ENCODE data around the gene OPCML. TPM values are rescaled to one million over a fixed set of nuclear protein-coding genes. Genes with fewer than 3 reads are reported as not detected.

The OPCML gene
- total RNA-seq, 3 donors from 2014 or later (not counting 1 experiment from before 2014, with no cell fraction given) = not detected

- Mint-ChIP-seq H3K27ac (no peak overlapping the region), H3K36me3 (no peaks in the 10 kb centered on the region), H3K4me1 (no peaks in the 10 kb centered on the region), H3K27me3 (ENCODE audit: low read depth in 2 of 2) (peaks cover 0 to 3% of the 10 kb centered on the region in 2 donors), H3K4me3 (no peak overlapping the region), H3K9me3 (peaks cover 11 to 28% of the 10 kb centered on the region in 2 donors)
- Histone ChIP-seq H3K36me3 (ENCODE audit: control insufficient read depth, insufficient read depth, low read length) (no peaks in the 10 kb centered on the region), H3K27ac (ENCODE audit: low read length) (no peak overlapping the region), H3K4me3 (ENCODE audit: low read length) (no peak overlapping the region), H3K27me3 (ENCODE audit: control insufficient read depth, insufficient read depth, low read length) (no peaks in the 10 kb centered on the region), H3K9me3 (ENCODE audit: control insufficient read depth, insufficient read depth, low read length) (no peaks in the 10 kb centered on the region), H3K4me1 (ENCODE audit: control insufficient read depth, insufficient read depth, low read length) (no peaks in the 10 kb centered on the region)
- intact Hi-C loops (cut with micrococcal nuclease) = no loop called here
- ATAC-seq (no peak), DNase-seq (no peak)
- WGBS (ENCODE audit: insufficient coverage) = 84% methylated on average over 3 of the region's 3 CpGs
- TF ChIP-seq CTCF (IDR thresholded peaks at IDR 0.05) = no peak
These were observed 1122.5 kb downstream of the OPCML start for GRCh38 chr11:132409573-132410355.

- 75% methylated on average over 1 of the region's 1 CpG for WGBS (ENCODE audit: insufficient coverage)
- no peaks in the 10 kb centered on the region for H3K36me3 Mint-ChIP-seq
- H3K4me3 Mint-ChIP-seq = no peak overlapping the region
- H3K4me1 Mint-ChIP-seq = no peaks in the 10 kb centered on the region
- TF ChIP-seq CTCF (IDR thresholded peaks at IDR 0.05) = no peak
- Histone ChIP-seq H3K27ac (ENCODE audit: low read length) (no peak overlapping the region), H3K4me1 (ENCODE audit: control insufficient read depth, insufficient read depth, low read length) (no peaks in the 10 kb centered on the region), H3K27me3 (ENCODE audit: control insufficient read depth, insufficient read depth, low read length) (no peaks in the 10 kb centered on the region), H3K9me3 (ENCODE audit: control insufficient read depth, insufficient read depth, low read length) (no peaks in the 10 kb centered on the region), H3K4me3 (ENCODE audit: low read length) (no peak overlapping the region), H3K36me3 (ENCODE audit: control insufficient read depth, insufficient read depth, low read length) (no peaks in the 10 kb centered on the region)
- H3K27ac Mint-ChIP-seq = no peak overlapping the region
- DNase-seq = no peak
- no peak for ATAC-seq
- intact Hi-C loops (cut with micrococcal nuclease) = no loop called here
- peaks cover 0 to 3% of the 10 kb centered on the region in 2 donors for H3K27me3 Mint-ChIP-seq (ENCODE audit: low read depth in 2 of 2)
- peaks cover 11 to 28% of the 10 kb centered on the region in 2 donors for H3K9me3 Mint-ChIP-seq
These were observed 1123.4 kb downstream of the OPCML start for GRCh38 chr11:132408877-132409276.

GRCh38 chr11:132405728-132406127 lies 1126.6 kb downstream of the OPCML start:
- no peaks in the 10 kb centered on the region for H3K9me3 ChIP-seq (ENCODE audit: control insufficient read depth, insufficient read depth, low read length)
- no peak overlapping the region for H3K27ac ChIP-seq (ENCODE audit: low read length)
- no peak for TF ChIP-seq CTCF (IDR thresholded peaks at IDR 0.05)
- H3K27ac Mint-ChIP-seq = no peak overlapping the region
- no peaks in the 10 kb centered on the region for H3K4me1 ChIP-seq (ENCODE audit: control insufficient read depth, insufficient read depth, low read length)
- H3K4me1 Mint-ChIP-seq = no peaks in the 10 kb centered on the region
- H3K4me3 ChIP-seq (ENCODE audit: low read length) = no peak overlapping the region
- no peak overlapping the region for H3K4me3 Mint-ChIP-seq
- peaks cover 0 to under 1% of the 10 kb centered on the region in 2 donors for H3K27me3 Mint-ChIP-seq (ENCODE audit: low read depth in 2 of 2)
- no peaks in the 10 kb centered on the region for H3K36me3 Mint-ChIP-seq
- H3K36me3 ChIP-seq (ENCODE audit: control insufficient read depth, insufficient read depth, low read length) = no peaks in the 10 kb centered on the region
- peaks cover 8 to 18% of the 10 kb centered on the region in 2 donors for H3K9me3 Mint-ChIP-seq
- 28% methylated on average over 3 of the region's 4 CpGs for WGBS (ENCODE audit: insufficient coverage)
- ATAC-seq (no peak), DNase-seq (no peak)
- intact Hi-C loops (cut with micrococcal nuclease) = no loop called here
- H3K27me3 ChIP-seq (ENCODE audit: control insufficient read depth, insufficient read depth, low read length) = no peaks in the 10 kb centered on the region

Data from natural killer cell (primary cell).